RWPE2 (cell line): ENCODE data around the gene MARF1.
A peak's percentile ranks its signal among the peaks of the same experiment; 100 is the strongest.
"Not testable (repeated sequence)": the region's sequence is repeated elsewhere in the genome, so short reads cannot be mapped to it uniquely, and the experiment has no call there.

Source experiments
- ATAC-seq: fragments of 200-7000 bp; cut with Tn5 transposase; 3 replicates; pipeline ENCODE4 v1.9.1; 2021; ENCODE audit warnings: low read depth
- DNase-seq: peaks from one replicate; pipeline ENCODE4 v3.0.0-alpha.2; 2020; ENCODE audit warnings: low spot score
- H3K27ac ChIP-seq: fragments of 450-650 bp; 2 replicates; pipeline ENCODE4 v1.5.1; 2017; ENCODE audit warnings: mild to moderate bottlenecking; ENCODE audit not compliant: poor library complexity, severe bottlenecking
- H3K27me3 ChIP-seq: fragments of 250-450 bp; sonication (Bioruptor Pico); 2 replicates; pipeline ENCODE4 v1.5.1; 2021; ENCODE audit warnings: mild to moderate bottlenecking, moderate library complexity; ENCODE audit not compliant: insufficient read depth, poor library complexity, severe bottlenecking
- H3K36me3 ChIP-seq: fragments of 250-450 bp; sonication (Bioruptor Pico); 2 replicates; pipeline ENCODE4 v1.5.1; 2020; ENCODE audit warnings: low read depth, mild to moderate bottlenecking, moderate library complexity
- H3K4me1 ChIP-seq: fragments of 250-450 bp; sonication (Bioruptor Pico); 2 replicates; pipeline ENCODE4 v1.5.1; 2021; ENCODE audit warnings: mild to moderate bottlenecking, moderate library complexity; ENCODE audit not compliant: insufficient read depth, poor library complexity, severe bottlenecking
- H3K4me3 ChIP-seq: fragments of 250-450 bp; sonication (Bioruptor Pico); 2 replicates; pipeline ENCODE4 v1.5.1; 2021; ENCODE audit warnings: mild to moderate bottlenecking, moderate library complexity; ENCODE audit not compliant: severe bottlenecking
- H3K9me3 ChIP-seq: fragments of 250-450 bp; sonication (Bioruptor Pico); 2 replicates; pipeline ENCODE4 v1.5.1; 2021; ENCODE audit warnings: mild to moderate bottlenecking, moderate library complexity; ENCODE audit not compliant: severe bottlenecking
- CTCF ChIP-seq: fragments of 450-650 bp; IDR thresholded peaks from one replicate; pipeline ENCODE4 v1.5.1; 2017; ENCODE audit warnings: mild to moderate bottlenecking, moderate library complexity; ENCODE audit not compliant: poor library complexity, severe bottlenecking

MARF1 gene

GRCh38 chr16:15644962-15645465 lies 2.1 kb upstream of the MARF1 start:
- DNase-seq (peak; percentile 81), ATAC-seq (0 out of 3 replicates have a peak, but pooled peaks have one; percentile 1)
- peak overlapping the region; percentile 99 for H3K27ac ChIP-seq
- not testable (repeated sequence) for H3K27me3 ChIP-seq, H3K4me3 ChIP-seq, H3K9me3 ChIP-seq, H3K36me3 ChIP-seq
- peaks cover 19% of the 10 kb centered on the region for H3K4me1 ChIP-seq
- TF ChIP-seq CTCF = peak; percentile 42

- TF ChIP-seq CTCF = no peak
- peaks cover 6% of the 10 kb centered on the region; the same call in 1 of the 2 replicates for H3K36me3 ChIP-seq
- H3K9me3 ChIP-seq = no peaks in the 10 kb centered on the region
- H3K4me1 ChIP-seq = peaks cover 19% of the 10 kb centered on the region
- peak; percentile 83 for ATAC-seq
- H3K27me3 ChIP-seq = no peaks in the 10 kb centered on the region
- DNase-seq = peak; percentile 76
- peak overlapping the region; percentile 73 for H3K4me3 ChIP-seq
- peak overlapping the region; percentile 99 for H3K27ac ChIP-seq
Measured at GRCh38 chr16:15644267-15644961, 1.5 kb upstream of the MARF1 start.

GRCh38 chr16:15643946-15644250 lies 944 bp upstream of the MARF1 start:
- H3K9me3 ChIP-seq = no peaks in the 10 kb centered on the region
- peak overlapping the region; percentile 99 for H3K27ac ChIP-seq
- TF ChIP-seq CTCF = no peak
- ATAC-seq = no peak
- no peak for DNase-seq
- H3K4me1 ChIP-seq = peaks cover 19% of the 10 kb centered on the region
- no peaks in the 10 kb centered on the region for H3K27me3 ChIP-seq
- H3K36me3 ChIP-seq = peaks cover 11% of the 10 kb centered on the region
- peak overlapping the region; percentile 73 for H3K4me3 ChIP-seq

GRCh38 chr16:15642557-15643047 lies 352 bp downstream of the MARF1 start:
- ATAC-seq (peak; percentile 59), DNase-seq (peak; percentile 74)
- peak; percentile 49 for TF ChIP-seq CTCF
- Histone ChIP-seq H3K4me1 (peaks cover 15% of the 10 kb centered on the region), H3K27me3 (no peaks in the 10 kb centered on the region), H3K4me3 (peak overlapping the region; percentile 73), H3K9me3 (no peaks in the 10 kb centered on the region), H3K36me3 (peaks cover 24% of the 10 kb centered on the region), H3K27ac (peak overlapping the region; percentile 99)
